WTC11 (cell line): ENCODE results near the gene SNTB2. TPM values are rescaled to one million over a fixed set of nuclear protein-coding genes. Genes with fewer than 3 reads are reported as not detected.

Experiments
- ATAC-seq: fragments of 200-7000 bp; cut with Tn5 transposase; 2 replicates; pipeline ENCODE4 v1.10.0; 2021; ENCODE audit warnings: mild to moderate bottlenecking, moderate library complexity
- CTCF ChIA-PET: fragments of 300-600 bp; sonication (Branson Sonifier 250); formaldehyde crosslinking; loops from one replicate; lab custom pipeline; 2021; ENCODE audit warnings: antibody characterized with exemption; lab: Charles Lee
- POLR2A ChIA-PET: fragments of 350-600 bp; sonication (Branson Sonifier 250); formaldehyde crosslinking; loops from one replicate; lab custom pipeline; 2021; ENCODE audit warnings: antibody characterized with exemption; lab: Charles Lee
- DNase-seq: peaks from one replicate; pipeline ENCODE4 v3.0.0; 2021; ENCODE audit warnings: low spot score
- H3K27ac Mint-ChIP-seq: 2 replicates; pipeline ENCODE4 v1.8.0; 2021; ENCODE audit warnings: mixed read lengths
- H3K27me3 Mint-ChIP-seq: 2 replicates; pipeline ENCODE4 v1.8.0; 2021; ENCODE audit warnings: low read depth, mild to moderate bottlenecking, moderate library complexity, mixed read lengths
- H3K36me3 Mint-ChIP-seq: 2 replicates; pipeline ENCODE4 v1.8.0; 2021; ENCODE audit warnings: mixed read lengths
- H3K4me1 Mint-ChIP-seq: 2 replicates; pipeline ENCODE4 v1.8.0; 2022; ENCODE audit warnings: mixed read lengths
- H3K4me3 Mint-ChIP-seq: 2 replicates; pipeline ENCODE4 v1.8.0; 2021; ENCODE audit warnings: mild to moderate bottlenecking, moderate library complexity, mixed read lengths
- H3K9me3 Mint-ChIP-seq: 2 replicates; pipeline ENCODE4 v1.8.0; 2021; ENCODE audit warnings: mixed read lengths
- ATF1 ChIP-seq: sonication (generic); formaldehyde crosslinking; IDR thresholded peaks from 2 replicates; pipeline ENCODE4 v1.8.1; 2023; ENCODE audit warnings: mild to moderate bottlenecking, moderate library complexity, missing genetic modification reagents
- ATF3 ChIP-seq: sonication (generic); formaldehyde crosslinking; conservative IDR thresholded peaks from 2 replicates; pipeline ENCODE4 v1.8.1; 2022; ENCODE audit warnings: mild to moderate bottlenecking, missing genetic modification reagents
- CREM ChIP-seq: sonication (generic); formaldehyde crosslinking; IDR thresholded peaks from 2 replicates; pipeline ENCODE4 v1.8.1; 2022; ENCODE audit warnings: mild to moderate bottlenecking, missing genetic modification reagents, moderate library complexity
- E2F5 ChIP-seq: sonication (generic); formaldehyde crosslinking; IDR thresholded peaks from 2 replicates; pipeline ENCODE4 v1.8.1; 2022; ENCODE audit warnings: mild to moderate bottlenecking, moderate library complexity, missing genetic modification reagents
- HMGA2 ChIP-seq: fragments of 250-450 bp; sonication (Bioruptor Pico); IDR thresholded peaks from 2 replicates; pipeline ENCODE4 v1.4.0; 2021; ENCODE audit warnings: mild to moderate bottlenecking, moderate library complexity
- JUN ChIP-seq: sonication (generic); formaldehyde crosslinking; IDR thresholded peaks from 2 replicates; pipeline ENCODE4 v1.8.0; 2023; ENCODE audit warnings: mild to moderate bottlenecking, missing genetic modification reagents
- KAT7 ChIP-seq: sonication (generic); formaldehyde crosslinking; IDR thresholded peaks from 2 replicates; pipeline ENCODE4 v1.8.1; 2023; ENCODE audit warnings: missing genetic modification reagents, mild to moderate bottlenecking, borderline replicate concordance
- MAX ChIP-seq: sonication (generic); formaldehyde crosslinking; IDR thresholded peaks from 2 replicates; pipeline ENCODE4 v1.8.0; 2022; ENCODE audit warnings: mild to moderate bottlenecking, missing genetic modification reagents
- MXD4 ChIP-seq: fragments of 250-450 bp; sonication (Bioruptor Pico); IDR thresholded peaks from 2 replicates; pipeline ENCODE4 v1.8.0; 2021; ENCODE audit warnings: mild to moderate bottlenecking, moderate library complexity, borderline replicate concordance
- RELA ChIP-seq: sonication (generic); formaldehyde crosslinking; IDR thresholded peaks from 2 replicates; pipeline ENCODE4 v1.8.1; 2022; ENCODE audit warnings: missing genetic modification reagents, mild to moderate bottlenecking, borderline replicate concordance
- TEAD4 ChIP-seq: sonication (generic); formaldehyde crosslinking; IDR thresholded peaks from 2 replicates; pipeline ENCODE4 v1.8.0; 2022; ENCODE audit warnings: mild to moderate bottlenecking, missing genetic modification reagents
- ZNF121 ChIP-seq: sonication (generic); formaldehyde crosslinking; IDR thresholded peaks from 2 replicates; pipeline ENCODE4 v1.8.0; 2023; ENCODE audit warnings: missing genetic modification reagents
- ZNF671 ChIP-seq: fragments of 250-450 bp; sonication (Bioruptor Pico); IDR thresholded peaks from 2 replicates; pipeline ENCODE4 v1.8.0; 2021; ENCODE audit warnings: mild to moderate bottlenecking
- total RNA-seq: library from RNA; stranded (reverse); gene quantifications from 3 replicates; pipeline ENCODE4 v1.2.3, GENCODE V29; 2021
- TF ChIP-seq, protein P1 (sequence below): sonication (generic); formaldehyde crosslinking; IDR thresholded peaks from 2 replicates; pipeline ENCODE4 v1.8.1; 2022; ENCODE audit warnings: low read depth, missing genetic modification reagents, borderline replicate concordance
- TF ChIP-seq, protein P2 (sequence below): sonication (generic); formaldehyde crosslinking; IDR thresholded peaks from 2 replicates; pipeline ENCODE4 v1.8.1; 2023; ENCODE audit warnings: mild to moderate bottlenecking, missing genetic modification reagents, borderline replicate concordance
- TF ChIP-seq, protein P3 (sequence below): sonication (generic); formaldehyde crosslinking; IDR thresholded peaks from 2 replicates; pipeline ENCODE4 v1.8.1; 2023; ENCODE audit warnings: mild to moderate bottlenecking, missing genetic modification reagents

The SNTB2 gene
- total RNA-seq, 1 experiment from 2014 or later = 23.7 TPM

DNA sequence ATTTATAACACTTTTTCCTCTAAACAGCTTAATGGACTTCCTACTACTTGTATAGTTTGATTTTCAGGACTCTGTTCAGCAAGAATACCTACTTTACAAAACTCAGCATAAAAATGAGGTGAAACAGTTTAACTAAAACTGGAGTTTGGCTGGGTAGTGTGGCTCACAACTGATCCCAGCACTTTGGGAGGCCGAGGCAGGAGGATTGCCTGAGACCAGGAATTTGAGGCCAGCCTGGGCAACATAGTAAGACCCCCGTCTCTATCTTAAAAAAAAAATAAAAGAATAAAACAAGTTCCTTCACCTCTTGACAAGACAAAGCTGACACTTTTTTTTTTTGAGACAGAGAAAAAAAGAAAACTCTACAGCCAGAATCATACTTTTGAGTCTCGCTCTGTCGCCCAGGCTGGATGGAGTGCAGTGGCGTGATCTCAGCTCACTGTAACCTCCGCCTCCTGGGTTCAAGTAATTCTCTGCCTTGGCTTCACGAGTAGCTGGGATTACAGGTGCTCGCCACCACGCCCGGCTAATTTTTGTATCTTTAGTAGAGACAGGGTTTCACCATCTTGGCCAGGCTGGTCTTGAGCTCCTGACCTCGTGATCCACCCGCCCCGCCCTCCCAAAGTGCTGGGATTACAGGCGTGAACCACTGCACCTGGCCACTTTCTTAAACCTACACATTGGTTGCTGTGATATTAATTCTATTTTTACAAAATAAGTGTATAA lies 140.8 kb downstream of the SNTB2 start:
- no peak overlapping the region for H3K27ac Mint-ChIP-seq
- POLR2A ChIA-PET = interaction anchor here (0.7 to 1.2 kb wide), 2 partner anchors 12 to 24 kb away, joined by 3 to 7 read pairs; partner anchors contain the start of genes COG8, NIP7 and TMED6
- H3K36me3 Mint-ChIP-seq = peaks cover 56% of the 10 kb centered on the region
- H3K4me1 Mint-ChIP-seq = peaks cover 22% of the 10 kb centered on the region
- CTCF ChIA-PET = no interaction called here
- no peaks in the 10 kb centered on the region for H3K27me3 Mint-ChIP-seq
- ATAC-seq (no peak), DNase-seq (no peak)
- peak overlapping the region; percentile 85; the same call in 1 of the 2 replicates for H3K4me3 Mint-ChIP-seq
- TF ChIP-seq TEAD4 (CRISPR knock-in tag) (no peak), ZNF121 (CRISPR knock-in tag) (peak; percentile 42; the same call in 1 of the 2 replicates)
- no peaks in the 10 kb centered on the region for H3K9me3 Mint-ChIP-seq

DNA sequence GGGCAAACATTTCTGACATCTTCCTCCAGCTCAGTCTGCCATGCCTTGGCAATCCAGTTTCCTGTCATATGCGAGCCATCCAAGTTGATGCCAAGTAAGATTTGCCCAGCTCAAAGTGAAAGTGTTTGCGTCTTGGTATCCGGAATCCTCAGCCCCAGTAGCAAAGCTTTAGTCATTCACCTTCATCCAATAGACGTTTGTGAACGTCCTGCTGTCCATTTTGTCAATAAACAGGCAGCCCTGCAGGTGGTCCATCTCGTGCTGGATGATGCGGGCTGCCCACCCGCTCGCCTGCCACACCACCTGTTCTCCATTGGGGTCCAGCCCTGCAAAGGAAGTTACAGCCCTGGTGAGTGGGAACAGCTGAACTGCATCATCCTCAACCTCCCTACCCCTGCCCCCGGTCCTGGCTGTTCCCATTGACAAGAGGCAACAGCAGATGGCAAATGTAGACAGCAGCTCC lies 141.9 kb downstream of the SNTB2 start:
- Mint-ChIP-seq H3K27me3 (no peaks in the 10 kb centered on the region), H3K4me1 (peaks cover 22% of the 10 kb centered on the region), H3K27ac (peak overlapping the region; percentile 41; the same call in 1 of the 2 replicates), H3K36me3 (peaks cover 54% of the 10 kb centered on the region), H3K4me3 (peak overlapping the region; percentile 85), H3K9me3 (no peaks in the 10 kb centered on the region)
- CTCF ChIA-PET = interaction anchor here (0.9 kb wide), 1 partner anchor 10 kb away, joined by 3 read pairs; no protein-coding TSS in a partner anchor
- no peak for ATAC-seq
- TF ChIP-seq KAT7 = 0 out of 2 replicates have a peak, but pooled peaks have one; percentile 57
- TF ChIP-seq, protein P1, sequence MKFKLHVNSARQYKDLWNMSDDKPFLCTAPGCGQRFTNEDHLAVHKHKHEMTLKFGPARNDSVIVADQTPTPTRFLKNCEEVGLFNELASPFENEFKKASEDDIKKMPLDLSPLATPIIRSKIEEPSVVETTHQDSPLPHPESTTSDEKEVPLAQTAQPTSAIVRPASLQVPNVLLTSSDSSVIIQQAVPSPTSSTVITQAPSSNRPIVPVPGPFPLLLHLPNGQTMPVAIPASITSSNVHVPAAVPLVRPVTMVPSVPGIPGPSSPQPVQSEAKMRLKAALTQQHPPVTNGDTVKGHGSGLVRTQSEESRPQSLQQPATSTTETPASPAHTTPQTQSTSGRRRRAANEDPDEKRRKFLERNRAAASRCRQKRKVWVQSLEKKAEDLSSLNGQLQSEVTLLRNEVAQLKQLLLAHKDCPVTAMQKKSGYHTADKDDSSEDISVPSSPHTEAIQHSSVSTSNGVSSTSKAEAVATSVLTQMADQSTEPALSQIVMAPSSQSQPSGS (CRISPR knock-in tag) = no peak
- POLR2A ChIA-PET = interaction anchor here (0.5 to 1.2 kb wide), 4 partner anchors 11 to 959 kb away, joined by 3 to 4 read pairs (median 3); partner anchors contain the start of genes COG8 and NIP7
- DNase-seq = no peak

DNA sequence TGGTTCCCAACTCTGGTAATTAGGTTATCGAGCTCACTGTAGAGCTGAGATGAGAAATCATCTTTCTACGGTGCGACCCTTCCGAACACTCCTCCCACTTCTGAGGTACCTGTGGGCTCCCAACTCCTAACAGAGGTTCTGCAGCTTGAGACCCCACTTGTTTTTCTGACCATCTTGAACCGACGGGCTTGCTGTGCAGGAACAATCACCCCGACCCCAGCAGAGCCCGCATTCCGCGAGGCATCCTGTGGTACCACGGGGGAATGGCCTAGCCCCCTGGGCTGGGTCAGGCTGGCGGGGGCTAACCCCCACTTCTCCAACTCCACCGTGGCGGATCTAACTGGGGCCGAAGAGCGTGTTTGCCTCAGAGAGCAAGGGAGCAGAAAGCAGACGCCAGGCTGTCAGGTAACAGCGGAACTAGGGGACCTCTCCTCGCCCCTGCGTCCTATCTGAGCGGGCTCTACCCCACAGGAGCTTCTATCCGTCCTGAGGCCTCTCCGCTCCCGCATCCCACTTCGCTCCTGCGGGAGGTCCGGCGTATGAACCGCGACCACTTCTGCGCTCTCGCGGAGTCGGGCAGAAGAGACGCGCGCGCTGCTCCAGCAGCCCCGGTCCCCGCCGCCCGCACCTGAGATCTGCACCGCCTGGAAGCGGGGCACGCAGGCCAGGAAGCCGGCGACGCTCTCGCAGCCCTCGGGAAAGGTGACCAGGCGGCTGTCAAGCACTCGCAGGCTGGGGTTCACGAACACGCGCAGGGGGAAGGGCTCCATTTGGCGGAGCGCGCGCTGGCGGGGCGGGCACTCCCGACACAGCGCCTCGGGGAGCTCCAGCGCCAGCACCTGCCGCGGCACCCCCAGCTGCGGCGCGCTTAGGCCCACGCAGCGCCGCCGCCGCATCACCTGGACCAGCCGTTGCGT lies 142.7 kb downstream of the SNTB2 start:
- Mint-ChIP-seq H3K36me3 (peaks cover 57% of the 10 kb centered on the region), H3K9me3 (no peaks in the 10 kb centered on the region), H3K27me3 (no peaks in the 10 kb centered on the region), H3K4me3 (peak overlapping the region; percentile 85), H3K27ac (peak overlapping the region; percentile 41; the same call in 1 of the 2 replicates), H3K4me1 (peaks cover 22% of the 10 kb centered on the region)
- CTCF ChIA-PET = interaction anchor here (0.9 kb wide), 1 partner anchor 9 kb away, joined by 3 read pairs; no protein-coding TSS in a partner anchor
- POLR2A ChIA-PET = interaction anchor here (0.6 to 1.1 kb wide), 5 partner anchors 9 to 959 kb away, joined by 3 to 4 read pairs (median 3); partner anchors contain the start of gene COG8
- peak; percentile 49 for DNase-seq
- peak; percentile 2; the same call in 1 of the 2 replicates for ATAC-seq
- TF ChIP-seq ATF1 (CRISPR knock-in tag) = 0 out of 2 replicates have a peak, but pooled peaks have one; percentile 42
- no peak for TF ChIP-seq ATF3 (CRISPR knock-in tag)
- no peak for TF ChIP-seq E2F5 (CRISPR knock-in tag)
- TF ChIP-seq, protein P2, sequence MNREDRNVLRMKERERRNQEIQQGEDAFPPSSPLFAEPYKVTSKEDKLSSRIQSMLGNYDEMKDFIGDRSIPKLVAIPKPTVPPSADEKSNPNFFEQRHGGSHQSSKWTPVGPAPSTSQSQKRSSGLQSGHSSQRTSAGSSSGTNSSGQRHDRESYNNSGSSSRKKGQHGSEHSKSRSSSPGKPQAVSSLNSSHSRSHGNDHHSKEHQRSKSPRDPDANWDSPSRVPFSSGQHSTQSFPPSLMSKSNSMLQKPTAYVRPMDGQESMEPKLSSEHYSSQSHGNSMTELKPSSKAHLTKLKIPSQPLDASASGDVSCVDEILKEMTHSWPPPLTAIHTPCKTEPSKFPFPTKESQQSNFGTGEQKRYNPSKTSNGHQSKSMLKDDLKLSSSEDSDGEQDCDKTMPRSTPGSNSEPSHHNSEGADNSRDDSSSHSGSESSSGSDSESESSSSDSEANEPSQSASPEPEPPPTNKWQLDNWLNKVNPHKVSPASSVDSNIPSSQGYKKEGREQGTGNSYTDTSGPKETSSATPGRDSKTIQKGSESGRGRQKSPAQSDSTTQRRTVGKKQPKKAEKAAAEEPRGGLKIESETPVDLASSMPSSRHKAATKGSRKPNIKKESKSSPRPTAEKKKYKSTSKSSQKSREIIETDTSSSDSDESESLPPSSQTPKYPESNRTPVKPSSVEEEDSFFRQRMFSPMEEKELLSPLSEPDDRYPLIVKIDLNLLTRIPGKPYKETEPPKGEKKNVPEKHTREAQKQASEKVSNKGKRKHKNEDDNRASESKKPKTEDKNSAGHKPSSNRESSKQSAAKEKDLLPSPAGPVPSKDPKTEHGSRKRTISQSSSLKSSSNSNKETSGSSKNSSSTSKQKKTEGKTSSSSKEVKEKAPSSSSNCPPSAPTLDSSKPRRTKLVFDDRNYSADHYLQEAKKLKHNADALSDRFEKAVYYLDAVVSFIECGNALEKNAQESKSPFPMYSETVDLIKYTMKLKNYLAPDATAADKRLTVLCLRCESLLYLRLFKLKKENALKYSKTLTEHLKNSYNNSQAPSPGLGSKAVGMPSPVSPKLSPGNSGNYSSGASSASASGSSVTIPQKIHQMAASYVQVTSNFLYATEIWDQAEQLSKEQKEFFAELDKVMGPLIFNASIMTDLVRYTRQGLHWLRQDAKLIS (CRISPR knock-in tag) = no peak
- TF ChIP-seq HMGA2 (CRISPR knock-in tag) = no peak
- no peak for TF ChIP-seq CREM
- TF ChIP-seq MAX (CRISPR knock-in tag) = no peak
- TF ChIP-seq MXD4 (CRISPR knock-in tag) = no peak
- TF ChIP-seq JUN (CRISPR knock-in tag) = no peak; the same call in 1 of the 2 replicates
- no peak; the same call in 1 of the 2 replicates for TF ChIP-seq RELA
- TF ChIP-seq, protein P3, sequence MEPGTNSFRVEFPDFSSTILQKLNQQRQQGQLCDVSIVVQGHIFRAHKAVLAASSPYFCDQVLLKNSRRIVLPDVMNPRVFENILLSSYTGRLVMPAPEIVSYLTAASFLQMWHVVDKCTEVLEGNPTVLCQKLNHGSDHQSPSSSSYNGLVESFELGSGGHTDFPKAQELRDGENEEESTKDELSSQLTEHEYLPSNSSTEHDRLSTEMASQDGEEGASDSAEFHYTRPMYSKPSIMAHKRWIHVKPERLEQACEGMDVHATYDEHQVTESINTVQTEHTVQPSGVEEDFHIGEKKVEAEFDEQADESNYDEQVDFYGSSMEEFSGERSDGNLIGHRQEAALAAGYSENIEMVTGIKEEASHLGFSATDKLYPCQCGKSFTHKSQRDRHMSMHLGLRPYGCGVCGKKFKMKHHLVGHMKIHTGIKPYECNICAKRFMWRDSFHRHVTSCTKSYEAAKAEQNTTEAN (CRISPR knock-in tag) = no peak
- TF ChIP-seq ZNF671 (CRISPR knock-in tag) = no peak
